Myocyte (in vitro differentiated cells): ENCODE measurements around the gene CTNNBIP1. TPM values are rescaled to one million over a fixed set of nuclear protein-coding genes. Genes with fewer than 3 reads are reported as not detected.
"Not testable (repeated sequence)": the region's sequence is repeated elsewhere in the genome, so short reads cannot be mapped to it uniquely, and the experiment has no call there.

Experiments
- DNase-seq: peaks from one replicate; pipeline ENCODE4 v3.0.0-alpha.2; 2012; ENCODE audit warnings: low read depth
- total RNA-seq: library from RNA; depleted of rRNA; stranded (reverse); fragments of >200 nt; gene quantifications from 2 replicates; pipeline ENCODE4 v1.2.3, GENCODE V29; 2014

Gene CTNNBIP1
- total RNA-seq, 1 donor from 2014 or later: 26.0 TPM

- no peak for DNase-seq
Measured at GRCh38 chr1:9808459-9808858, 101.6 kb downstream of the CTNNBIP1 start.

- DNase-seq: no peak
Measured at GRCh38 chr1:9807541-9807940, 102.5 kb downstream of the CTNNBIP1 start.

- DNase-seq: not testable (repeated sequence)
Measured at GRCh38 chr1:9805972-9806371, 104.1 kb downstream of the CTNNBIP1 start.

- no peak for DNase-seq
Measured at GRCh38 chr1:9805006-9805508, 105.0 kb downstream of the CTNNBIP1 start.

- not testable (repeated sequence) for DNase-seq
Measured at GRCh38 chr1:9803003-9803918, 106.8 kb downstream of the CTNNBIP1 start.

GRCh38 chr1:9801909-9802308 lies 108.2 kb downstream of the CTNNBIP1 start:
- no peak for DNase-seq

Other genes starting within 250 kb of the CTNNBIP1 start
- gene CLSTN1, start 86.3 kb downstream of the CTNNBIP1 start, total RNA-seq: 17.1 and 23.5 TPM in 2 replicates
- 45.9 and 48.2 TPM in 2 replicates for gene LZIC, start 33.1 kb upstream of the CTNNBIP1 start, total RNA-seq
- 9.8 and 12.4 TPM in 2 replicates for gene NMNAT1, start 33.2 kb upstream of the CTNNBIP1 start, total RNA-seq
- not detected in 2 replicates for gene RBP7, start 87.0 kb upstream of the CTNNBIP1 start, total RNA-seq
- 29.1 and 41.3 TPM in 2 replicates for gene UBE4B, start 122.7 kb upstream of the CTNNBIP1 start, total RNA-seq